Sigmoid colon (tissue), 7 donors: ENCODE measurements around the gene ELMOD3. TPM values are rescaled to one million over a fixed set of nuclear protein-coding genes. Genes with fewer than 3 reads are reported as not detected.
A peak's percentile ranks its signal among the peaks of the same experiment; 100 is the strongest.
"Not testable (repeated sequence)": the region's sequence is repeated elsewhere in the genome, so short reads cannot be mapped to it uniquely, and the experiment has no call there.

Source experiments
- DNase-seq: peaks from one replicate; pipeline ENCODE4 v3.0.0-alpha.2; 2019
- H3K27ac ChIP-seq, 4 donors: fragments of 200-600 bp; sonication (generic); one replicate each; pipeline ENCODE4 v1.5.1; 2016 to 2019; ENCODE audit warnings: mild to moderate bottlenecking in 1 of 4
- H3K27me3 ChIP-seq, 3 donors: fragments of 200-600 bp; sonication (generic); one replicate each; pipeline ENCODE4 v1.5.1; 2019; ENCODE audit warnings: mild to moderate bottlenecking in 1 of 3
- H3K36me3 ChIP-seq, 4 donors: fragments of 200-600 bp; sonication (generic); one replicate each; pipeline ENCODE4 v1.5.1; 2016 to 2019
- H3K4me1 ChIP-seq, 4 donors: fragments of 200-600 bp; sonication (generic); one replicate each; pipeline ENCODE4 v1.5.1; 2017 to 2019
- H3K4me3 ChIP-seq, 4 donors: fragments of 200-600 bp; sonication (generic); one replicate each; pipeline ENCODE4 v1.5.1; 2017 to 2019; ENCODE audit warnings: mild to moderate bottlenecking in 2 of 4, moderate library complexity in 1 of 4
- H3K9me3 ChIP-seq, 4 donors: fragments of 200-600 bp in 3 of 4; sonication (generic) in 3 of 4; one replicate each; pipeline versions ENCODE4 v1.5.1 to v1.6.1; 2013 to 2019
- CTCF ChIP-seq, 4 experiments: fragments of 450-650 bp in 3 of 4; fragments of 200-600 bp in 1 of 4; IDR thresholded peaks; one replicate each; pipeline ENCODE4 v1.5.1; 2016 to 2019; ENCODE audit warnings: antibody characterized with exemption in 4 of 4, mild to moderate bottlenecking in 3 of 4, moderate library complexity in 2 of 4
- EP300 ChIP-seq, 4 donors: sonication (generic); formaldehyde crosslinking; IDR thresholded peaks; one replicate each; pipeline ENCODE4 v1.6.1; 2017; ENCODE audit warnings: antibody characterized with exemption in 4 of 4
- POLR2A ChIP-seq, 2 donors: fragments of 450-650 bp; IDR thresholded peaks; one replicate each; pipeline ENCODE4 v1.6.1; 2016; ENCODE audit warnings: antibody characterized with exemption in 2 of 2, mild to moderate bottlenecking in 2 of 2, moderate library complexity in 2 of 2
- POLR2AphosphoS5 ChIP-seq, 4 donors: sonication (generic); formaldehyde crosslinking; IDR thresholded peaks; one replicate each; pipeline ENCODE4 v1.6.1; 2017; ENCODE audit warnings: antibody characterized with exemption in 4 of 4
- WGBS, 2 donors: extraction: QIAGEN DNeasy Blood & Tissue Kit; methylation state at CpG; one replicate each; pipeline ENCODE4 v1.1.7; 2013; 5-methylcytosine and 5-hydroxymethylcytosine counted together
- intact Hi-C: fragments of 100-400 bp; cut with DNase I; formaldehyde crosslinking; loops from one replicate; pipeline ENCODE4 v1.15.1; 2023
- polyA plus RNA-seq, 3 donors: library from polyadenylated mRNA; stranded (reverse); fragments of 200-250 nt; gene quantifications; one replicate each; pipeline ENCODE4 v1.2.3, GENCODE V29; 2013
- total RNA-seq, 4 donors: library from RNA; depleted of rRNA; stranded (reverse); fragments of >200 nt; gene quantifications; one replicate each; pipeline ENCODE4 v1.1.0, GENCODE V29; 2016
- donor health status: healthy with polysubstance abuse.
- donor health status: Bipolar disorder and iron deficiency.
- donor health status: healthy.

The ELMOD3 gene
- total and polyA plus RNA-seq, 7 donors = 11.6 to 26.3 (median 19.7) TPM

- Histone ChIP-seq H3K4me3 (no peak overlapping the region), H3K4me1 (peaks cover 0 to 27% (median 15%) of the 10 kb centered on the region in 4 donors), H3K36me3 (peaks cover 9 to 79% (median 34%) of the 10 kb centered on the region in 4 donors), H3K27me3 (no peaks in the 10 kb centered on the region), H3K27ac (no peak overlapping the region), H3K9me3 (no peaks in the 10 kb centered on the region)
- WGBS, 2 donors = 73 to 80% methylated on average over 11 of the region's 11 CpGs
- intact Hi-C loops = no loop called here
- DNase-seq = peak; percentile 57
- TF ChIP-seq EP300 (IDR thresholded peaks at IDR 0.05) = no peak
- no peak for TF ChIP-seq POLR2A (IDR thresholded peaks at IDR 0.05)
- no peak for TF ChIP-seq POLR2AphosphoS5 (IDR thresholded peaks at IDR 0.05)
- TF ChIP-seq CTCF (IDR thresholded peaks at IDR 0.05) = no peak
These were observed 36.1 kb upstream of the ELMOD3 start for GRCh38 chr2:85318222-85319074.

GRCh38 chr2:85319796-85320195 is 34.8 kb upstream of the ELMOD3 start:
- Histone ChIP-seq H3K4me1 (peaks cover 0 to 39% (median 26%) of the 10 kb centered on the region in 4 donors), H3K4me3 (no peak overlapping the region), H3K27ac (no peak overlapping the region), H3K9me3 (no peaks in the 10 kb centered on the region), H3K36me3 (peaks cover 9 to 88% (median 42%) of the 10 kb centered on the region in 4 donors), H3K27me3 (no peaks in the 10 kb centered on the region)
- TF ChIP-seq POLR2A (IDR thresholded peaks at IDR 0.05) (no peak), EP300 (IDR thresholded peaks at IDR 0.05) (no peak), POLR2AphosphoS5 (IDR thresholded peaks at IDR 0.05) (no peak), CTCF (IDR thresholded peaks at IDR 0.05) (no peak)
- peak; percentile 53 for DNase-seq
- 90 to 91% methylated on average over 4 of the region's 4 CpGs for WGBS, 2 donors
- intact Hi-C loops = no loop called here

GRCh38 chr2:85323351-85323987 is 31.1 kb upstream of the ELMOD3 start:
- no peak for TF ChIP-seq EP300 (IDR thresholded peaks at IDR 0.05)
- TF ChIP-seq POLR2A (IDR thresholded peaks at IDR 0.05) = no peak
- TF ChIP-seq POLR2AphosphoS5 (IDR thresholded peaks at IDR 0.05) = no peak
- TF ChIP-seq CTCF (IDR thresholded peaks at IDR 0.05) = no peak
- no peaks in the 10 kb centered on the region for H3K27me3 ChIP-seq

GRCh38 chr2:85323988-85324367 is 30.6 kb upstream of the ELMOD3 start:
- Histone ChIP-seq H3K4me1 (peaks cover 0 to 65% (median 52%) of the 10 kb centered on the region in 4 donors), H3K36me3 (peaks cover 9 to 66% (median 31%) of the 10 kb centered on the region in 4 donors)
- WGBS, 2 donors = 87 to 93% methylated on average over 11 of the region's 11 CpGs
- intact Hi-C loops, H3K4me3 ChIP-seq, H3K27me3 ChIP-seq, H3K9me3 ChIP-seq, DNase-seq, H3K27ac ChIP-seq: not testable (repeated sequence)

More at GRCh38 chr2:85323351-85323987, 31.1 kb upstream of the ELMOD3 start:
- Histone ChIP-seq H3K4me1 (peaks cover 0 to 65% (median 52%) of the 10 kb centered on the region in 4 donors), H3K4me3 (no peak overlapping the region), H3K9me3 (no peaks in the 10 kb centered on the region), H3K36me3 (peaks cover 9 to 70% (median 31%) of the 10 kb centered on the region in 4 donors), H3K27ac (no peak overlapping the region)
- 60 to 80% methylated on average over 9 of the region's 9 CpGs for WGBS, 2 donors
- peak; percentile 60 for DNase-seq
- intact Hi-C loops = no loop called here
